Neural progenitor cell (in vitro differentiated cells): ENCODE results near the gene AFG1L. TPM values are rescaled to one million over a fixed set of nuclear protein-coding genes. Genes with fewer than 3 reads are reported as not detected.
"Not testable (repeated sequence)": the region's sequence is repeated elsewhere in the genome, so short reads cannot be mapped to it uniquely, and the experiment has no call there.

Experiments used
- DNase-seq: peaks from one replicate; pipeline ENCODE4 v3.0.0-alpha.2; 2016; ENCODE audit warnings: low spot score
- H2AFZ ChIP-seq: fragments of 200-600 bp; sonication (generic); replicated peaks from 2 replicates; pipeline ENCODE4 v1.6.1; 2016; ENCODE audit warnings: antibody characterized with exemption
- H3F3A ChIP-seq: fragments of 200-600 bp; sonication (generic); 2 replicates; pipeline ENCODE4 v1.6.1; 2016; ENCODE audit warnings: antibody characterized with exemption, low read depth
- H3K27ac ChIP-seq: fragments of 200-600 bp; sonication (generic); 2 replicates; pipeline ENCODE4 v1.5.1; 2016; ENCODE audit warnings: mild to moderate bottlenecking
- H3K27me3 ChIP-seq: fragments of 200-600 bp; sonication (generic); 2 replicates; pipeline ENCODE4 v1.6.1; 2016; ENCODE audit warnings: mild to moderate bottlenecking, moderate library complexity
- H3K36me3 ChIP-seq: fragments of 200-600 bp; sonication (generic); 2 replicates; pipeline ENCODE4 v1.5.1; 2016
- H3K4me1 ChIP-seq: fragments of 200-600 bp; sonication (generic); 2 replicates; pipeline ENCODE4 v1.6.1; 2016; ENCODE audit warnings: mixed run types
- H3K4me2 ChIP-seq: fragments of 200-600 bp; sonication (generic); 2 replicates; pipeline ENCODE4 v1.6.1; 2016
- H3K4me3 ChIP-seq: fragments of 200-600 bp; sonication (generic); 2 replicates; pipeline ENCODE4 v1.5.1; 2016
- H3K79me2 ChIP-seq: fragments of 200-600 bp; sonication (generic); 2 replicates; pipeline ENCODE4 v1.6.1; 2016; ENCODE audit warnings: low read depth
- H3K9ac ChIP-seq: fragments of 200-600 bp; sonication (generic); 2 replicates; pipeline ENCODE4 v1.6.1; 2016
- H3K9me3 ChIP-seq: fragments of 200-600 bp; sonication (generic); 2 replicates; pipeline ENCODE4 v1.5.1; 2016; ENCODE audit warnings: low read depth
- H4K20me1 ChIP-seq: fragments of 200-600 bp; sonication (generic); 2 replicates; pipeline ENCODE4 v1.6.1; 2016; ENCODE audit warnings: low read depth
- H3K27ac Mint-ChIP-seq: 3 replicates; pipeline ENCODE4 v1.8.0; 2021; ENCODE audit warnings: mixed read lengths
- H3K27me3 Mint-ChIP-seq: 2 replicates; pipeline ENCODE4 v1.8.0; 2022; ENCODE audit warnings: low read depth, mild to moderate bottlenecking, inconsistent platforms, moderate library complexity, mixed read lengths; ENCODE audit not compliant: insufficient read depth
- H3K36me3 Mint-ChIP-seq: 3 replicates; pipeline ENCODE4 v1.8.0; 2021; ENCODE audit warnings: mixed read lengths
- H3K4me1 Mint-ChIP-seq: 3 replicates; pipeline ENCODE4 v1.8.0; 2021; ENCODE audit warnings: mixed read lengths
- H3K4me3 Mint-ChIP-seq: 3 replicates; pipeline ENCODE4 v1.8.0; 2021; ENCODE audit warnings: mild to moderate bottlenecking, moderate library complexity, mixed read lengths
- H3K9me3 Mint-ChIP-seq: 3 replicates; pipeline ENCODE4 v1.8.0; 2020; ENCODE audit warnings: mixed read lengths
- CTCF ChIP-seq: fragments of 200-600 bp; sonication (generic); IDR thresholded peaks from 2 replicates; pipeline ENCODE4 v1.5.1; 2017; ENCODE audit warnings: antibody characterized with exemption, mild to moderate bottlenecking
- EZH2 ChIP-seq: fragments of 200-600 bp; sonication (generic); IDR thresholded peaks from 2 replicates; pipeline ENCODE4 v1.6.1; 2017; ENCODE audit warnings: antibody characterized with exemption, mild to moderate bottlenecking, moderate library complexity
- EZH2phosphoT487 ChIP-seq: fragments of 200-600 bp; sonication (generic); IDR thresholded peaks from 2 replicates; pipeline ENCODE4 v1.6.1; 2017; ENCODE audit warnings: antibody characterized with exemption
- total RNA-seq: library from RNA; depleted of rRNA; stranded (reverse); fragments of >200 nt; gene quantifications from 2 replicates; pipeline ENCODE4 v1.2.3, GENCODE V29; 2015; ENCODE audit warnings: low replicate concordance

The AFG1L gene
- total RNA-seq, 1 donor from 2014 or later: 8.3 TPM

GRCh38 chr6:108263371-108263770 lies 31.5 kb upstream of the AFG1L start:
- H3K4me1 ChIP-seq: peaks cover 5% of the 10 kb centered on the region
- H3K4me2 ChIP-seq: no peak overlapping the region
- H3K9me3 ChIP-seq: no peaks in the 10 kb centered on the region
- no peaks in the 10 kb centered on the region for H3K36me3 Mint-ChIP-seq
- no peaks in the 10 kb centered on the region for H3K9me3 Mint-ChIP-seq
- no peak overlapping the region for H3K27ac Mint-ChIP-seq
- no peak for DNase-seq
- H3K27me3 Mint-ChIP-seq: peaks cover 4% of the 10 kb centered on the region
- H3K9ac ChIP-seq: no peak overlapping the region
- TF ChIP-seq CTCF (no peak), EZH2 (no peak), EZH2phosphoT487 (no peak)
- H3K27me3 ChIP-seq: no peaks in the 10 kb centered on the region
- H3K4me3 Mint-ChIP-seq: no peak overlapping the region
- no peaks in the 10 kb centered on the region for H4K20me1 ChIP-seq
- H3F3A ChIP-seq: peaks cover 16% of the 10 kb centered on the region
- no peaks in the 10 kb centered on the region for H3K36me3 ChIP-seq
- no peak overlapping the region for H2AFZ ChIP-seq
- no peak overlapping the region for H3K27ac ChIP-seq
- peaks cover 18% of the 10 kb centered on the region for H3K79me2 ChIP-seq
- H3K4me3 ChIP-seq: no peak overlapping the region
- H3K4me1 Mint-ChIP-seq: peaks cover 10% of the 10 kb centered on the region

- Histone ChIP-seq H3K9me3 (no peaks in the 10 kb centered on the region), H2AFZ (no peak overlapping the region), H3K36me3 (no peaks in the 10 kb centered on the region), H3K27me3 (no peaks in the 10 kb centered on the region), H3F3A (no peaks in the 10 kb centered on the region), H3K4me1 (no peaks in the 10 kb centered on the region), H3K27ac (no peak overlapping the region), H3K4me3 (no peak overlapping the region), H4K20me1 (no peaks in the 10 kb centered on the region), H3K79me2 (no peaks in the 10 kb centered on the region), H3K4me2 (no peak overlapping the region), H3K9ac (no peak overlapping the region)
- no peaks in the 10 kb centered on the region for H3K36me3 Mint-ChIP-seq
- no peaks in the 10 kb centered on the region for H3K9me3 Mint-ChIP-seq
- H3K4me1 Mint-ChIP-seq: peaks cover under 1% of the 10 kb centered on the region
- H3K27ac Mint-ChIP-seq: no peak overlapping the region
- H3K4me3 Mint-ChIP-seq: no peak overlapping the region
- no peak for DNase-seq
- H3K27me3 Mint-ChIP-seq: peaks cover 6% of the 10 kb centered on the region
- TF ChIP-seq EZH2phosphoT487 (no peak), CTCF (no peak)
Measured at GRCh38 chr6:108268845-108269244, 26.0 kb upstream of the AFG1L start.

GRCh38 chr6:108269955-108270354 lies 24.9 kb upstream of the AFG1L start:
- H2AFZ ChIP-seq, H3K36me3 Mint-ChIP-seq, H3K4me2 ChIP-seq, H3K9me3 Mint-ChIP-seq, H3K9ac ChIP-seq, H3K36me3 ChIP-seq, H4K20me1 ChIP-seq, H3K27ac Mint-ChIP-seq, H3K4me3 Mint-ChIP-seq, H3F3A ChIP-seq, H3K27ac ChIP-seq, H3K4me1 Mint-ChIP-seq, H3K27me3 Mint-ChIP-seq, H3K4me3 ChIP-seq, DNase-seq, H3K4me1 ChIP-seq, H3K9me3 ChIP-seq, H3K79me2 ChIP-seq, H3K27me3 ChIP-seq: not testable (repeated sequence)

GRCh38 chr6:108274546-108274945 lies 20.3 kb upstream of the AFG1L start:
- H3F3A ChIP-seq: no peaks in the 10 kb centered on the region
- no peaks in the 10 kb centered on the region for H3K9me3 ChIP-seq
- no peak for DNase-seq
- no peaks in the 10 kb centered on the region for H3K4me1 Mint-ChIP-seq
- no peaks in the 10 kb centered on the region for H3K79me2 ChIP-seq
- H3K9me3 Mint-ChIP-seq: no peaks in the 10 kb centered on the region
- H3K4me1 ChIP-seq: no peaks in the 10 kb centered on the region
- H4K20me1 ChIP-seq: no peaks in the 10 kb centered on the region
- no peak overlapping the region for H2AFZ ChIP-seq
- H3K4me3 ChIP-seq: no peak overlapping the region
- no peak overlapping the region for H3K4me3 Mint-ChIP-seq
- H3K36me3 Mint-ChIP-seq: no peaks in the 10 kb centered on the region
- no peak overlapping the region for H3K4me2 ChIP-seq
- H3K36me3 ChIP-seq: no peaks in the 10 kb centered on the region
- no peak overlapping the region for H3K27ac Mint-ChIP-seq
- H3K27me3 ChIP-seq: no peaks in the 10 kb centered on the region
- TF ChIP-seq CTCF: no peak
- no peak for TF ChIP-seq EZH2
- TF ChIP-seq EZH2phosphoT487: no peak
- peaks cover 6% of the 10 kb centered on the region for H3K27me3 Mint-ChIP-seq
- no peak overlapping the region for H3K27ac ChIP-seq
- H3K9ac ChIP-seq: no peak overlapping the region
